PFSK-1 (cell line): ENCODE results near the gene PEMT.

ENCODE experiments used
- FOXP2 ChIP-seq: optimal IDR thresholded peaks from 2 replicates; pipeline ENCODE3; 2011; ENCODE audit warnings: borderline replicate concordance, control low read depth, inconsistent platforms; ENCODE audit not compliant: insufficient read depth; ENCODE audit errors: extremely low read length, extremely low read depth
- POLR2AphosphoS5 ChIP-seq: IDR thresholded peaks from 2 replicates; pipeline ENCODE4 v1.6.1; 2012; ENCODE audit warnings: low read depth, mild to moderate bottlenecking, control low read depth, low read length, moderate library complexity
- REST ChIP-seq, 2 experiments: IDR thresholded peaks; 2 replicates each; pipeline versions ENCODE4 v1.6.1 to v1.8.0; 2011 to 2012; ENCODE audit warnings: low read depth in 2 of 2, low read length in 2 of 2, control low read depth in 1 of 2, inconsistent platforms in 1 of 2, mild to moderate bottlenecking in 1 of 2, moderate library complexity in 1 of 2; ENCODE audit not compliant: insufficient read depth in 1 of 2
- SIN3A ChIP-seq: IDR thresholded peaks from 2 replicates; pipeline ENCODE4 v1.6.1; 2012; ENCODE audit warnings: mild to moderate bottlenecking, low read length, moderate library complexity, borderline replicate concordance; ENCODE audit not compliant: insufficient read depth
- TAF1 ChIP-seq: IDR thresholded peaks from 2 replicates; pipeline ENCODE4 v1.6.1; 2012; ENCODE audit warnings: low read length, control low read depth, borderline replicate concordance; ENCODE audit not compliant: insufficient read depth

GRCh38 chr17:17484451-17484899, 107.0 kb downstream of the PEMT start:
- TF ChIP-seq REST (IDR thresholded peaks at IDR 0.05; ENCODE audit: insufficient read depth in 1 of 2, low read depth in 2 of 2, low read length in 2 of 2): no peak
- no peak for TF ChIP-seq TAF1
- no peak for TF ChIP-seq FOXP2
- no peak for TF ChIP-seq POLR2AphosphoS5
- no peak for TF ChIP-seq SIN3A
